Activated CD8-positive, alpha-beta memory T cell treated with anti-CD3 and anti-CD28 coated beads, Interleukin-2, amount 10 ng/mL, durations not matched to agents 7 days and 5 days (primary cell): ENCODE data around the gene KCNK13. TPM values are rescaled to one million over a fixed set of nuclear protein-coding genes. Genes with fewer than 3 reads are reported as not detected.
A peak's percentile ranks its signal among the peaks of the same experiment; 100 is the strongest.
"Not testable (repeated sequence)": the region's sequence is repeated elsewhere in the genome, so short reads cannot be mapped to it uniquely, and the experiment has no call there.

Experiments used
- ATAC-seq: fragments of 150-1000 bp; cut with Tn5 transposase; one replicate; pipeline ENCODE4 v1.10.0; 2021; ENCODE audit warnings: moderate library complexity
- CTCF ChIA-PET: fragments of 350-600 bp; sonication (Branson Sonifier 250); formaldehyde crosslinking; loops from one replicate; lab custom pipeline; 2021; ENCODE audit warnings: antibody characterized with exemption; lab: Charles Lee
- DNase-seq: peaks from one replicate; pipeline ENCODE4 v3.0.0-alpha.2; 2020
- H3K27ac Mint-ChIP-seq: one replicate; pipeline ENCODE4 v1.8.0; 2021; ENCODE audit warnings: mild to moderate bottlenecking, mixed read lengths
- H3K27me3 Mint-ChIP-seq: one replicate; pipeline ENCODE4 v1.8.0; 2021; ENCODE audit warnings: mixed read lengths
- H3K36me3 Mint-ChIP-seq: one replicate; pipeline ENCODE4 v1.8.0; 2021; ENCODE audit warnings: mild to moderate bottlenecking, mixed read lengths
- H3K4me1 Mint-ChIP-seq: one replicate; pipeline ENCODE4 v1.8.0; 2021; ENCODE audit warnings: mixed read lengths
- H3K4me3 Mint-ChIP-seq: one replicate; pipeline ENCODE4 v1.8.0; 2021; ENCODE audit warnings: mild to moderate bottlenecking, moderate library complexity, mixed read lengths
- H3K9me3 Mint-ChIP-seq: one replicate; pipeline ENCODE4 v1.8.0; 2022; ENCODE audit warnings: low read depth, mixed read lengths
- total RNA-seq, 2 experiments: library from RNA; stranded (reverse); gene quantifications; one replicate each; pipeline ENCODE4 v1.2.3, GENCODE V29; 2021

Gene KCNK13
- total RNA-seq, 2 experiments from 2014 or later, result 0.21 to 0.23 TPM

DNA sequence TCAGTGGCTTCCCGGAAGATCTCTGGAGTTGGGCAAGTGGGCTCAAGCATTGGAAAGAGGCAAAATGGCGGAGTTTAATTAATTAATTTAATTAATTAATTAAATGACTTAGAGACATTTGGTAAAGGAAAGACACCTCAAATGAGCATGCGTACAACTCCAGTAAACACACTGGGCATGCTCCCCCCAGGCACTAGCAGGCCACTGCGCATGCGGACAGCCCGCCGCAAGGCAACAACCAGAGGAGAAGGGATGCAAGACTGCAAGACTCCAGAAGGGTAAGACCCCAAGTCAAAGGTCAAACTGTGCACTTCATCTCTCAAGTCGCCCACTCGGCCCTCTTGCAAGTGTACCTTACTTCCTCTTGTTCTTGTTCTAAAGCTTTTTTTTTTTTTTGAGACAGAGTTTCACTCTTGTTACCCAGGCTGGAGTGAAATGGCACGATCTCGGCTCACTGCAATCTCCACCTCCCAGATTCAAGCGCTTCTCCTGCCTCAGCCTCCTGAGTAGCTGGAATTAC, 136.8 kb downstream of the KCNK13 start:
- CTCF ChIA-PET, result no interaction called here
- H3K27ac Mint-ChIP-seq, result no peak overlapping the region
- H3K27me3 Mint-ChIP-seq, result peaks cover 10% of the 10 kb centered on the region
- ATAC-seq (no peak), DNase-seq (no peak)
- H3K9me3 Mint-ChIP-seq, result peaks cover 2% of the 10 kb centered on the region
- no peaks in the 10 kb centered on the region for H3K4me1 Mint-ChIP-seq
- no peak overlapping the region for H3K4me3 Mint-ChIP-seq
- no peaks in the 10 kb centered on the region for H3K36me3 Mint-ChIP-seq

DNA sequence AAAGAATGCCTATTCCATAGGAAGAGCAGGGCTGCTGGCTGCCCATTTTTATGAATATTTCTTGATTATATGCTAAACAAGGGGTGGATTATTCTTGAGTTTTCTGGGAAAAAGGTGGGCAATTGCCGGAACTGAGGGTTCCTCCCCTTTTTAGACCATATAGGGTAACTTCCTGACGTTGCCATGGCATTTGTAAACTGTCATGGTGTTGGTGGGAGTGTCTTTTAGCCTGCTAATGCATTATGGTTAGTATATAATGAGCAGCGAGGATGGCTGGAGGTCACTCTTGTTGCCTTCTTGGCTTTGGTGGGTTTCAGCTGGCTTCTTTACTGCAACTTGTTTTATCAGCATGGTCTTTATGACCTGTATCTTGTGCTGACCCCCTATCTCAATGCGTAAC, 138.8 kb downstream of the KCNK13 start:
- H3K27me3 Mint-ChIP-seq, CTCF ChIA-PET, DNase-seq, H3K9me3 Mint-ChIP-seq, H3K27ac Mint-ChIP-seq, H3K4me3 Mint-ChIP-seq, H3K36me3 Mint-ChIP-seq, ATAC-seq, H3K4me1 Mint-ChIP-seq: not testable (repeated sequence)

DNA sequence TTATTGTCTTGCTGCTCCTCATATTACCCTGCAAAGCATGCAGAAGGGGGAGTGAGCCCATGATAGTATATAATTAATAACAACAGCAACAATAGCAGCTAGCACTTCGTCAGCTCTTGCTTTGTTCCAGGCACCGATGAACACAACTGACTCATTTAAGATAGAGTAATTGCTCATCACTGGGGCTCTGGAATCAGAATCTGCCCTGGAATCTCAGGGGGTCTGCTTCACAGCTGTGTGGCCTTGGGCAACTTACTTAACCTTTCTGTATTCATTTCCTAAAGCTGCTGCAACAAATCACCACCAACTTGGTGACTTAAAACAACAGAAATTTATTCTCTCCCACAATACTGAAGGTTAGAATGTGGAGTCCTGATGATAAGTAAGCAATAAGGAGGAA, 139.6 kb downstream of the KCNK13 start:
- DNase-seq (no peak), ATAC-seq (no peak)
- Mint-ChIP-seq H3K27ac (no peak overlapping the region), H3K4me1 (no peaks in the 10 kb centered on the region), H3K9me3 (peaks cover 2% of the 10 kb centered on the region), H3K4me3 (no peak overlapping the region), H3K27me3 (peaks cover 4% of the 10 kb centered on the region), H3K36me3 (no peaks in the 10 kb centered on the region)
- CTCF ChIA-PET, result no interaction called here

DNA sequence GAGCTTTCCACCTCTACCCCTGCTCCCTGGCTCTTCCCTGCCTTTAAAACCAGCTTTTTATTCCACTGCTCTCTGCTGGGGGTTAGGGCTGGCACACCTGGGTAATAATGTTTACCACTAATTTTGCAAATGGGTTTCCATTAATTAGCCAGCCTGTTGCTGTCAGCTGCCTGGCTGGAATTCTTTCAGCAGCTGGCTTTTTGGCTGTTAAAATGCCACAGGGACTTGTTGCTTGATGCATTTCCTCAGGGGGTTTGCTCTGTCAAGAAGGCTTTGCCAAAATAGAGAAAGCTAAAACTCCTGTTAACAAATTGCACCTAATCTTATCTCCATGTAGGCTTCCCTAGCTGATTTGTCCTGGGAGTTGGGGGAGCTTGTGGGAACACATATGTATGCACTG, 142.7 kb downstream of the KCNK13 start:
- CTCF ChIA-PET, result no interaction called here
- H3K9me3 Mint-ChIP-seq, result peaks cover 2% of the 10 kb centered on the region
- H3K4me3 Mint-ChIP-seq, result no peak overlapping the region
- no peak for DNase-seq
- no peaks in the 10 kb centered on the region for H3K36me3 Mint-ChIP-seq
- H3K4me1 Mint-ChIP-seq, result no peaks in the 10 kb centered on the region
- no peak overlapping the region for H3K27ac Mint-ChIP-seq
- H3K27me3 Mint-ChIP-seq, result no peaks in the 10 kb centered on the region
- ATAC-seq, result no peak

DNA sequence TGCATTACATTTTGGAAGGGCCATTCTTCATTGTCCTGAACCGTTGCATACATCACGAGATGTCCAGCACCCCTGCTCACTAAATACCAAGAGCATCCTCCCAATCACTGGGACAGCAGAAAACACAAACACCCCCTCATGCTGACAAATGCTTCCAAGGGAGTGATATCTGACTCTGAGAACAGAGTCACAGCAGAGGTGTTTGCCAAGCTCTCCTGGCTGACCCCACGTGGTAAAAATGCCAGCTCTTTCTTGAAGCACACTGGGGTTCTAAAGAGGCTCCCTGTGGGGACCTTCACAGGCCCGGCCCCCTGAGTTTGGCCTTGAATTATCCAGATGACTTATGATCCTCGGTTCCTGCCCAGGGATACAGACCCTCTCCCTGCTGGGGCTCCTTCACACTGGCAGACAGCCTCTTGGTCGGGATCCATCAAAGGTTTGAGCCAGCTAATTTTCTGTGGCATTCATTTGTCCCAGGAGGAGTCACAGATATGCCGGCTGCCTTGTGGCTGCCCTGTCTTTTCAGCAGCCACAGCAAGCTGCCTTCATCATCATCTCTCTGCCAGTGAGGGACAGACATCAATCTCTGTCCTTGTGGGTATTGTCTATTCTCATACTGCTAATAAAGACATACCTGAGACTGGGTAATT, 151.4 kb downstream of the KCNK13 start:
- Mint-ChIP-seq H3K4me3 (no peak overlapping the region), H3K4me1 (no peaks in the 10 kb centered on the region), H3K27ac (no peak overlapping the region), H3K36me3 (no peaks in the 10 kb centered on the region), H3K27me3 (peaks cover 8% of the 10 kb centered on the region), H3K9me3 (no peaks in the 10 kb centered on the region)
- DNase-seq (peak; percentile 25), ATAC-seq (no peak)
- CTCF ChIA-PET, result no interaction called here

DNA sequence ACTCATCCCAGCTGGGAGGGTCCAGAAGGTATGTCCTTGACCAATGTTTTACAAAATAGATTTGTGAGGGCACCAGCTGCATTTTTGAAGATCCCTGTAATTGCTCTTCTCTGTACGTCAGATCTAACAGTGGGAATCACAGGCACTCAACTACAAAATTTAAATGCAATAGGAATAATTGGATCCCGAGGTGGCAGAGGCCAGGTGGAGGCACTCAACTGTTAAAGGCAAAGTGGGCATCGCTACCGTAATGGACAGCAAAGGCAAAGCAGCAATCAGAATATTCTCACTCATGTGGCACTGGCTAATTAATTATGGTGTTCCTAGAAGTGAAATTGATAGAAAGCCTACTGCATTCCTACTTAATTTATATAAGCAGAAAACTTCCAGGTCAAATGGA, 166.7 kb downstream of the KCNK13 start:
- H3K4me1 Mint-ChIP-seq, result no peaks in the 10 kb centered on the region
- peaks cover 18% of the 10 kb centered on the region for H3K27me3 Mint-ChIP-seq
- CTCF ChIA-PET, result no interaction called here
- no peaks in the 10 kb centered on the region for H3K9me3 Mint-ChIP-seq
- ATAC-seq (no peak), DNase-seq (no peak)
- H3K27ac Mint-ChIP-seq, result no peak overlapping the region
- no peak overlapping the region for H3K4me3 Mint-ChIP-seq
- no peaks in the 10 kb centered on the region for H3K36me3 Mint-ChIP-seq

DNA sequence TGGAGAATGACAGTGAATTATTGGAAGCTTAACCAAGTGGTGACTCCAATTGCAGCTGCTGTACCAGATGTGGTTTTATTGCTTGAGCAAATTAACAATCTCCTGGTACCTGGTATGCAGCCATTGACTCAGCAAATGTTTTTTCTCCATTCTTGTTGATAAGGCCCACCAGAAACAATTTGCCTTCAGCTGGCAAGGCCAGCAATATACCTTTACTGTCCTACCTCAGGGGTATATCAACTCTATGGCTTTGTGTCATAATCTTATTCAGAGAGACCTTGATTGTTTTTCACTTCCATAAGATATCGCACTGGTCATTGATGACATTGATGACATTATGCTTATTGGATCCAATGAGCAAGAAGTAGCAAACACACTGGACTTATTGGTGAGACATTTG, 168.1 kb downstream of the KCNK13 start:
- H3K4me3 Mint-ChIP-seq, DNase-seq, H3K36me3 Mint-ChIP-seq, H3K27me3 Mint-ChIP-seq, CTCF ChIA-PET, ATAC-seq, H3K4me1 Mint-ChIP-seq, H3K27ac Mint-ChIP-seq, H3K9me3 Mint-ChIP-seq: not testable (repeated sequence)

Other genes starting within 250 kb of the KCNK13 start
- gene EFCAB11, start 107.3 kb upstream of the KCNK13 start, total RNA-seq, result 10 to 100 TPM; 11.3 to 12.4 TPM
- 10 to 100 TPM; 83.8 to 90.3 TPM for gene TDP1, start 106.1 kb upstream of the KCNK13 start, total RNA-seq
- gene PSMC1, start 194.6 kb downstream of the KCNK13 start, total RNA-seq, result 100 to 1,000 TPM in 1 of 2 experiments, 10 to 100 TPM in 1; 93.1 to 120 TPM